ENCODE results near the gene C11orf24.
A peak's percentile ranks its signal among the peaks of the same experiment; 100 is the strongest.
"Not testable (repeated sequence)": the region's sequence is repeated elsewhere in the genome, so short reads cannot be mapped to it uniquely, and the experiment has no call there.

The C11orf24 gene

GRCh38 chr11:68251765-68252164 lies 20.0 kb downstream of the C11orf24 start:
- no peak for DNase-seq (ENCODE audit: low spot score)

- DNase-seq (ENCODE audit: low spot score), result not testable (repeated sequence)
Measured at GRCh38 chr11:68244912-68245311, 26.9 kb downstream of the C11orf24 start.

GRCh38 chr11:68243847-68244246 lies 27.9 kb downstream of the C11orf24 start:
- not testable (repeated sequence) for DNase-seq (ENCODE audit: low spot score)

GRCh38 chr11:68242616-68243015 lies 29.2 kb downstream of the C11orf24 start:
- no peak for DNase-seq (ENCODE audit: low spot score)

- DNase-seq (ENCODE audit: low spot score), result no peak
Measured at GRCh38 chr11:68231621-68232020, 40.2 kb downstream of the C11orf24 start.

GRCh38 chr11:68229601-68230000 lies 42.2 kb downstream of the C11orf24 start:
- DNase-seq (ENCODE audit: low spot score), result no peak

GRCh38 chr11:68226421-68226820 lies 45.4 kb downstream of the C11orf24 start:
- DNase-seq (ENCODE audit: low spot score), result no peak

GRCh38 chr11:68224606-68225005 lies 47.2 kb downstream of the C11orf24 start:
- no peak for DNase-seq (ENCODE audit: low spot score)

GRCh38 chr11:68223275-68223674 lies 48.5 kb downstream of the C11orf24 start:
- DNase-seq (ENCODE audit: low spot score), result no peak

- DNase-seq (ENCODE audit: low spot score), result no peak
Measured at GRCh38 chr11:68221406-68221805, 50.4 kb downstream of the C11orf24 start.

GRCh38 chr11:68216171-68216938 lies 55.4 kb downstream of the C11orf24 start:
- DNase-seq (ENCODE audit: low spot score), result no peak

GRCh38 chr11:68215524-68216170 lies 56.1 kb downstream of the C11orf24 start:
- DNase-seq (ENCODE audit: low spot score), result no peak

GRCh38 chr11:68215087-68215445 lies 56.7 kb downstream of the C11orf24 start:
- peak; percentile 28 for DNase-seq (ENCODE audit: low spot score)

- DNase-seq (ENCODE audit: low spot score), result no peak
Measured at GRCh38 chr11:68214173-68215086, 57.3 kb downstream of the C11orf24 start.

- DNase-seq (ENCODE audit: low spot score), result peak; percentile 85
Measured at GRCh38 chr11:68213555-68214172, 58.1 kb downstream of the C11orf24 start.

- DNase-seq (ENCODE audit: low spot score), result no peak
Measured at GRCh38 chr11:68213135-68213515, 58.6 kb downstream of the C11orf24 start, which contains the start of gene KMT5B. KMT5B (minus strand) TSS chr11:68213296; CDS start chr11:68190076, 23,220 bp downstream.

- peak; percentile 75 for DNase-seq (ENCODE audit: low spot score)
Measured at GRCh38 chr11:68212421-68213134, 59.2 kb downstream of the C11orf24 start.

- no peak for DNase-seq (ENCODE audit: low spot score)
Measured at GRCh38 chr11:68211546-68211945, 60.2 kb downstream of the C11orf24 start.
